Transverse colon (tissue), 4 donors: ENCODE measurements around the gene SLC37A3. TPM values are rescaled to one million over a fixed set of nuclear protein-coding genes. Genes with fewer than 3 reads are reported as not detected.

Experiments
- DNase-seq: peaks from one replicate; pipeline ENCODE4 v3.0.0-alpha.2; 2019
- H3K27ac ChIP-seq, 4 donors: fragments of 200-600 bp; sonication (generic); 2 replicates each; pipeline ENCODE4 v1.5.1; 2016 to 2018; ENCODE audit warnings: inconsistent platforms in 4 of 4
- H3K27me3 ChIP-seq: fragments of 200-600 bp; sonication (generic); 2 replicates; pipeline ENCODE4 v1.5.1; 2017; ENCODE audit warnings: inconsistent platforms
- H3K36me3 ChIP-seq, 4 donors: fragments of 200-600 bp; sonication (generic); 2 replicates each; pipeline ENCODE4 v1.5.1; 2017 to 2019; ENCODE audit warnings: inconsistent platforms in 4 of 4
- H3K4me1 ChIP-seq, 4 donors: fragments of 200-600 bp; sonication (generic); 2 replicates each; pipeline ENCODE4 v1.5.1; 2017 to 2020; ENCODE audit warnings: inconsistent platforms in 4 of 4
- H3K4me3 ChIP-seq, 4 donors: fragments of 200-600 bp; sonication (generic); 1 replicate in 1 of 4; 2 replicates in 3 of 4; pipeline versions ENCODE4 v1.5.1 to v1.6.1; 2017 to 2019; ENCODE audit warnings: inconsistent platforms in 4 of 4
- H3K9me3 ChIP-seq, 2 donors: fragments of 200-600 bp; sonication (generic); 2 replicates each; pipeline ENCODE4 v1.5.1; 2017 to 2019; ENCODE audit warnings: inconsistent platforms in 2 of 2
- CTCF ChIP-seq, 5 experiments: fragments of 200-600 bp in 3 of 5; fragments of 450-650 bp in 2 of 5; sonication (generic) in 3 of 5; IDR thresholded peaks; 1 replicate in 2 of 5; 2 replicates in 3 of 5; pipeline ENCODE4 v1.5.1; 2016 to 2017; ENCODE audit warnings: antibody characterized with exemption in 5 of 5, inconsistent platforms in 3 of 5, mild to moderate bottlenecking in 2 of 5, moderate library complexity in 1 of 5
- EP300 ChIP-seq: sonication (generic); formaldehyde crosslinking; IDR thresholded peaks from one replicate; pipeline ENCODE4 v1.6.1; 2017; ENCODE audit warnings: antibody characterized with exemption, low read depth
- POLR2A ChIP-seq: fragments of 450-650 bp; IDR thresholded peaks from one replicate; pipeline ENCODE4 v1.6.1; 2016; ENCODE audit warnings: antibody characterized with exemption, mild to moderate bottlenecking, moderate library complexity
- POLR2AphosphoS5 ChIP-seq, 3 donors: sonication (generic); formaldehyde crosslinking; IDR thresholded peaks; one replicate each; pipeline ENCODE4 v1.6.1; 2016; ENCODE audit warnings: antibody characterized with exemption in 3 of 3
- WGBS, 2 donors: methylation state at CpG; one replicate each; pipeline ENCODE4 v1.1.5; 2018; ENCODE audit warnings: low coverage in 1 of 2; 5-methylcytosine and 5-hydroxymethylcytosine counted together
- in situ Hi-C, 4 donors: fragments of 200-750 bp; cut with MboI; loops; one replicate each; pipeline versions ENCODE4 v1.15.0 to v1.15.1; 2017; ENCODE audit warnings: low sequenced_read_pairs in 3 of 4, low pct_ligation_motif_present in 1 of 4, low pct_unique_long_range_greater_than_20kb in 1 of 4
- intact Hi-C: fragments of 100-400 bp; cut with DNase I; formaldehyde crosslinking; loops from one replicate; pipeline ENCODE4 v1.15.1; 2023; ENCODE audit warnings: low total_unique reads
- total RNA-seq, 4 donors: library from RNA; depleted of rRNA; stranded (reverse); fragments of >200 nt; gene quantifications; one replicate each; pipeline ENCODE4 v1.1.0, GENCODE V29; 2016

SLC37A3 gene
- total RNA-seq, 4 donors from 2014 or later = 34.8 to 132 (median 76.0) TPM

GRCh38 chr7:140400381-140400780 is 2.1 kb upstream of the SLC37A3 start:
- no peak overlapping the region for H3K4me3 ChIP-seq
- no peak for DNase-seq
- intact Hi-C loops = no loop called here
- no peaks in the 10 kb centered on the region for H3K9me3 ChIP-seq
- WGBS, 2 donors = 82 to 85% methylated on average over 3 of the region's 3 CpGs
- H3K36me3 ChIP-seq = no peaks in the 10 kb centered on the region
- no peak for TF ChIP-seq CTCF (IDR thresholded peaks at IDR 0.05)
- no peak for TF ChIP-seq POLR2AphosphoS5 (IDR thresholded peaks at IDR 0.05)
- no peak for TF ChIP-seq EP300
- no peak for TF ChIP-seq POLR2A
- H3K27me3 ChIP-seq = peaks cover 9% of the 10 kb centered on the region
- in situ Hi-C loops = no loop called here
- H3K4me1 ChIP-seq = peaks cover 0 to 35% (median 18%) of the 10 kb centered on the region in 4 donors
- no peak overlapping the region for H3K27ac ChIP-seq

DNA sequence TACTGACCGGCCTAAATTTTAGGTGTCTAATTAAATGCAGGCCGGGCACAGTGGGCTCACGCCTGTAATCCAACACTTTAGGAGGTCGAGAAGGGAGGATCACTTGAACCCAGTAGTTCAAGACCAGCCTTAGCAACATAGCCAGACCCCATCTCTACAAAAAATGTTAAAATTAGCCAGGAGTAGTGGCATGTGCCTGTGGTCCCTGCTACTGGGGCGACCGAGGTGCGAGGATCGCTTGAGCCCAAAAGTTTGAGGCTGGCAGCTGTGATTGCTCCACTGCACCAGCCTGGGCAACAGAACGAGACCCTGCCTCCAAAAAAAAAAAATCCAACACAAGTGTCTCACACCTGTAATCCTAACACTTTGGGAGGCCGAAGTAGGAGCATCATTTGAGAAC is 491 bp upstream of the SLC37A3 start:
- H3K27ac ChIP-seq = no peak overlapping the region
- TF ChIP-seq POLR2A (no peak), CTCF (IDR thresholded peaks at IDR 0.05) (no peak), EP300 (no peak), POLR2AphosphoS5 (IDR thresholded peaks at IDR 0.05) (no peak)
- DNase-seq = no peak
- H3K36me3 ChIP-seq = no peaks in the 10 kb centered on the region
- H3K27me3 ChIP-seq = peaks cover 4% of the 10 kb centered on the region
- 72 to 83% methylated on average over 1 to 10 of the region's 10 CpGs for WGBS, 2 donors
- H3K9me3 ChIP-seq = no peaks in the 10 kb centered on the region
- in situ Hi-C loops (no loop called here), intact Hi-C loops (no loop called here)
- H3K4me1 ChIP-seq = peaks cover 0 to 26% (median 17%) of the 10 kb centered on the region in 4 donors
- H3K4me3 ChIP-seq = peak overlapping the region in 1 of 4 donors; percentile 85

DNA sequence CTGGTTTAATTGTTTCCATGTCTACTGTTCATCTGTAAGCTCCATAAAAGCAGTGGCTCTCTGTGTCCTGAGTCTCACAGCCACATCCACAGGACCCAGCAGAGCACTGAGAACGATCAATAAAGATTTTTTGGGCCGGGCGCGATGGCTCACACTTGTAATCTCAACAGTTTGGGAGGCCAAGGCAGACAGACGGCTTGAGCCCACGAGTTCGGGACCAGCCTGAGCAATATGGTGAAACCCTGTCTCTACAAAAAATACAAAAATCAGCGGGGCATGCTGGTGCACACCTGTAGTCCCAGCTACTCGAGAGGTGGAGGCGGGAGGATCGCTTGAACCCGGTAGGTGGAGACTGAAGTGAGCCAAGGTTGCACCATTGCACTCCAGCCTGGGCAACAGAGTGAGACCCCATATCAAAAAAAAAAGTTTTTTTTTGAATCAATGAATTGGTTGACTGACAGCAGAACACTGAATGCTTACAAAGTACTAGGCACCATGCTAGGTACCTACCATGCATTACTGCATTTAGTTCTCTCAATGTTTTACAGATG is 4.5 kb downstream of the SLC37A3 start:
- Histone ChIP-seq H3K9me3 (no peaks in the 10 kb centered on the region), H3K27me3 (no peaks in the 10 kb centered on the region), H3K4me3 (no peak overlapping the region), H3K4me1 (peaks cover 0 to 28% (median 15%) of the 10 kb centered on the region in 4 donors), H3K27ac (no peak overlapping the region), H3K36me3 (no peaks in the 10 kb centered on the region)
- in situ Hi-C loops = no loop called here
- no peak for TF ChIP-seq POLR2A
- TF ChIP-seq EP300 = no peak
- no peak for TF ChIP-seq POLR2AphosphoS5 (IDR thresholded peaks at IDR 0.05)
- TF ChIP-seq CTCF (IDR thresholded peaks at IDR 0.05) = no peak
- no peak for DNase-seq
- WGBS, 2 donors = 91 to 95% methylated on average over 5 to 12 of the region's 12 CpGs
- intact Hi-C loops = no loop called here

- intact Hi-C loops = no loop called here
- Histone ChIP-seq H3K27me3 (no peaks in the 10 kb centered on the region), H3K9me3 (no peaks in the 10 kb centered on the region), H3K4me3 (no peak overlapping the region), H3K27ac (no peak overlapping the region), H3K4me1 (peaks cover 0 to 18% (median 9%) of the 10 kb centered on the region in 4 donors), H3K36me3 (no peaks in the 10 kb centered on the region)
- no peak for DNase-seq
- WGBS, 2 donors = 57 to 72% methylated on average over 1 of the region's 1 CpG
- in situ Hi-C loops = no loop called here
- TF ChIP-seq POLR2A = no peak
- TF ChIP-seq CTCF (IDR thresholded peaks at IDR 0.05) = no peak
- no peak for TF ChIP-seq POLR2AphosphoS5 (IDR thresholded peaks at IDR 0.05)
- no peak for TF ChIP-seq EP300
Observed at GRCh38 chr7:140391634-140392033, 6.7 kb downstream of the SLC37A3 start.
